K562 (cell line): ENCODE data around the gene LGALS14. TPM values are rescaled to one million over a fixed set of nuclear protein-coding genes. Genes with fewer than 3 reads are reported as not detected.

Experiments
- ATAC-seq: fragments of 200-7000 bp; cut with Tn5 transposase; 3 replicates; pipeline ENCODE4 v1.9.1; 2020; ENCODE audit warnings: moderate library complexity
- BruUV-seq: library from RNA; stranded (reverse); fragments of 400-500 nt; replicated peaks from 2 replicates; lab custom pipeline; 2021; lab: Mats Ljungman, UMichigan
- CTCF ChIA-PET: fragments of 300-600 bp; formaldehyde crosslinking; extraction: SDS; loops from one replicate; lab custom pipeline; 2021; ENCODE audit warnings: low intra/inter-chr PET ratio; lab: Yijun Ruan, JAX
- POLR2A ChIA-PET: fragments of 300-600, 350-650 bp; sonication (Branson Sonifier 250); formaldehyde crosslinking; extraction: SDS; loops from one replicate; lab custom pipeline; 2021; ENCODE audit warnings: antibody characterized with exemption, inconsistent platforms; lab: Yijun Ruan, JAX
- DNase-seq, 4 experiments: peaks; one replicate each; pipeline versions ENCODE4 v3.0.0 to v3.0.0-alpha.2; 2011 to 2018; ENCODE audit warnings: low spot score in 3 of 4, mixed read lengths in 3 of 4; ENCODE audit errors: extremely low read depth in 1 of 4
- FAIRE-seq: peaks from 2 replicates; lab custom pipeline; 2011; peaks lifted over from hg19 to GRCh38; lab: Jason Lieb, UNC
- H2AFZ ChIP-seq: 2 replicates; pipeline ENCODE4 v1.6.0; 2011; ENCODE audit warnings: low read depth, low read length, control low read depth, inconsistent platforms
- H3K27ac ChIP-seq: fragments of 200-600 bp; 3 replicates; pipeline ENCODE4 v1.8.0; 2011; ENCODE audit warnings: low read depth, mild to moderate bottlenecking, control low read depth, inconsistent platforms, low read length, moderate library complexity, mixed read lengths; ENCODE audit errors: extremely low read depth
- H3K27me3 ChIP-seq, 2 experiments: fragments of 300-600 bp in 1 of 2; 2 replicates in 1 of 2; 3 replicates in 1 of 2; pipeline versions ENCODE4 v1.6.0 to v1.8.0; 2011; ENCODE audit warnings: inconsistent platforms in 2 of 2, low read length in 2 of 2, mild to moderate bottlenecking in 1 of 2, mixed read lengths in 1 of 2, moderate library complexity in 1 of 2; ENCODE audit not compliant: control insufficient read depth in 2 of 2, insufficient read depth in 2 of 2
- H3K36me3 ChIP-seq: fragments of 300-600 bp; 3 replicates; pipeline ENCODE4 v1.8.0; 2011; ENCODE audit warnings: mild to moderate bottlenecking, low read length, inconsistent platforms; ENCODE audit not compliant: control insufficient read depth, insufficient read depth
- H3K4me1 ChIP-seq, 2 experiments: fragments of 200-600 bp in 1 of 2; replicated peaks in 1 of 2; 2 replicates in 1 of 2; 3 replicates in 1 of 2; pipeline versions ENCODE4 v1.5.1 to v1.8.0; 2011; ENCODE audit warnings: inconsistent platforms in 2 of 2, low read length in 2 of 2, mild to moderate bottlenecking in 1 of 2, mixed read lengths in 1 of 2, moderate library complexity in 1 of 2; ENCODE audit not compliant: control insufficient read depth in 2 of 2, insufficient read depth in 2 of 2
- H3K4me2 ChIP-seq: 2 replicates; pipeline ENCODE4 v1.6.1; 2011; ENCODE audit warnings: low read length, control low read depth, inconsistent platforms, mixed read lengths; ENCODE audit not compliant: insufficient read depth
- H3K4me3 ChIP-seq: fragments of 200-600 bp; sonication (generic), shearing (Covaris generic); 2 replicates; pipeline ENCODE4 v1.5.1; 2016; ENCODE audit warnings: control low read depth, inconsistent platforms
- H3K79me2 ChIP-seq: fragments of 200-600 bp; 3 replicates; pipeline ENCODE4 v1.8.0; 2011; ENCODE audit warnings: low read length, inconsistent platforms; ENCODE audit not compliant: control insufficient read depth, insufficient read depth
- H3K9ac ChIP-seq, 2 experiments: 2 replicates each; pipeline versions ENCODE4 v1.6.0 to v1.6.1; 2011; ENCODE audit warnings: low read depth in 2 of 2, low read length in 2 of 2, control low read depth in 1 of 2, inconsistent platforms in 1 of 2, mild to moderate bottlenecking in 1 of 2, mixed read lengths in 1 of 2; ENCODE audit not compliant: insufficient read depth in 1 of 2
- H3K9me1 ChIP-seq: one replicate; pipeline ENCODE4 v1.6.0; 2011; ENCODE audit warnings: inconsistent platforms, mild to moderate bottlenecking, low read length, moderate library complexity; ENCODE audit not compliant: control insufficient read depth, insufficient read depth
- H3K9me3 ChIP-seq: replicated peaks from 2 replicates; pipeline ENCODE4 v1.5.1; 2011; ENCODE audit warnings: low read depth, low read length, inconsistent platforms; ENCODE audit not compliant: control insufficient read depth, insufficient read depth
- H4K20me1 ChIP-seq: replicated peaks from 2 replicates; pipeline ENCODE4 v1.6.1; 2011; ENCODE audit warnings: low read length, inconsistent platforms, mixed read lengths; ENCODE audit not compliant: control insufficient read depth, insufficient read depth
- SPI1 ChIP-seq: IDR thresholded peaks from 2 replicates; pipeline ENCODE4 v1.6.1; 2011; ENCODE audit warnings: low read depth, low read length, control low read depth, borderline replicate concordance
- ZNF174 ChIP-seq: fragments of 250-450 bp; sonication (Bioruptor Pico); IDR thresholded peaks from 2 replicates; pipeline ENCODE4 v1.4.0; 2020; ENCODE audit warnings: mild to moderate bottlenecking
- ZNF512 ChIP-seq: IDR thresholded peaks from 2 replicates; pipeline ENCODE4 v1.6.1; 2016; ENCODE audit warnings: missing genetic modification characterization, missing compliant biosample characterization
- WGBS: fragments of 100-300 bp; shearing (Covaris generic); methylation state at CpG from one replicate; pipeline ENCODE4 v1.1.6; 2016; ENCODE audit warnings: low coverage, mixed read lengths; ENCODE audit not compliant: insufficient coverage; ENCODE audit errors: missing lambda C conversion rate; 5-methylcytosine and 5-hydroxymethylcytosine counted together
- in situ Hi-C: fragments of 300-500 bp; cut with MboI; formaldehyde crosslinking; loops from 4 replicates; pipeline ENCODE4 v1.15.0; 2018; ENCODE audit warnings: inconsistent platforms, mixed read lengths
- intact Hi-C: fragments of 100-400 bp; cut with micrococcal nuclease; formaldehyde crosslinking; loops from 2 replicates; pipeline ENCODE4 v1.14.2; 2022
- polyA plus RNA-seq, 8 experiments: library from polyadenylated mRNA; depleted of rRNA in 4 of 8; stranded (reverse) in 5 of 8; unstranded in 3 of 8; fragments of >200 nt; fragmentation: Nextera tagmentation in 2 of 8; fragmentation: Illumina TruSeq in 1 of 8; extraction: Ambion mirVana in 2 of 8; extraction: Trizol in 1 of 8; gene quantifications; 2 replicates each; pipeline versions ENCODE4 v1.2.1 to v1.2.3, GENCODE V29; 2011 to 2014; ENCODE audit warnings: inconsistent platforms in 1 of 8, missing spikeins in 1 of 8
- total RNA-seq, 7 experiments: library from RNA; depleted of rRNA in 6 of 7; stranded (reverse); fragments of >200 nt in 6 of 7; fragmentation: Illumina TruSeq in 2 of 7; extraction: Trizol in 2 of 7; gene quantifications; 2 replicates each; pipeline versions ENCODE4 v1.2.1 to v1.2.3, GENCODE V29; 2011 to 2021; ENCODE audit warnings: low replicate concordance in 1 of 7

LGALS14 gene
- total and polyA plus RNA-seq, 9 of the 15 experiments (the other 6 are each of a cell fraction or from before 2014, with no cell fraction given): not detected

DNA sequence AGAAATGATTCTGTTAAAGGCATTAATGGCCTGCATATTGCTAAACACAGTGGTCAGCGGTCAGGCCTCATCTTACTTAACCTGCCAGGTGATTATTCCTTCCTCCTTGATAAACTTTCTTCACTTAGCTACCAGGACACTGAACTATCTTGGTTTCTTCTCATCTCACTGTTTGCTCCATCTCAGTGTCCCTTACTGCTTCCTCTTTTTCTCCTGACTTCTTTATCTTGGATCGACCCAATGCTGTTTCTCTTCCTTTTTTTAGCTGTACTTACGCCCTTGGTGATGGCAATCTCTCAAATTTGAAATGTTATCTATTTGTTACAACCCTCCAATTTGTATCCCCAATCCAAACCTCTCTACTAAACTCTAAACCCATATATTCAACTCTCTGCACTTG is 41.4 kb downstream of the LGALS14 start:
- Histone ChIP-seq H3K4me2 (no peak overlapping the region), H3K9me1 (no peaks in the 10 kb centered on the region), H3K4me3 (no peak overlapping the region), H3K9ac (no peak overlapping the region), H2AFZ (no peak overlapping the region), H3K36me3 (no peaks in the 10 kb centered on the region), H4K20me1 (no peaks in the 10 kb centered on the region), H3K9me3 (no peaks in the 10 kb centered on the region), H3K4me1 (no peaks in the 10 kb centered on the region), H3K27me3 (no peaks in the 10 kb centered on the region; a peak in 2 of 5 replicates), H3K27ac (no peak overlapping the region), H3K79me2 (no peaks in the 10 kb centered on the region)
- FAIRE-seq (no peak), ATAC-seq (no peak), DNase-seq (no peak)
- intact Hi-C loops (no loop called here), in situ Hi-C loops (no loop called here)
- TF ChIP-seq ZNF174 (no peak), ZNF512 (tag) (peak; percentile 5; the same call in 1 of the 2 replicates), SPI1 (peak; percentile 61; the same call in 1 of the 2 replicates)
- 0% methylated on average over 2 of the region's 3 CpGs for whole genome bisulfite sequencing
- ChIA-PET POLR2A (no interaction called here), CTCF (no interaction called here)
- BruUV-seq: no TSS peak
